ENCODE data around the gene CD320.

CD320 gene

GRCh38 chr19:8255426-8256125 is 52.6 kb downstream of the CD320 start:
- no peak for DNase-seq (ENCODE audit: low read depth, low spot score)

DNA sequence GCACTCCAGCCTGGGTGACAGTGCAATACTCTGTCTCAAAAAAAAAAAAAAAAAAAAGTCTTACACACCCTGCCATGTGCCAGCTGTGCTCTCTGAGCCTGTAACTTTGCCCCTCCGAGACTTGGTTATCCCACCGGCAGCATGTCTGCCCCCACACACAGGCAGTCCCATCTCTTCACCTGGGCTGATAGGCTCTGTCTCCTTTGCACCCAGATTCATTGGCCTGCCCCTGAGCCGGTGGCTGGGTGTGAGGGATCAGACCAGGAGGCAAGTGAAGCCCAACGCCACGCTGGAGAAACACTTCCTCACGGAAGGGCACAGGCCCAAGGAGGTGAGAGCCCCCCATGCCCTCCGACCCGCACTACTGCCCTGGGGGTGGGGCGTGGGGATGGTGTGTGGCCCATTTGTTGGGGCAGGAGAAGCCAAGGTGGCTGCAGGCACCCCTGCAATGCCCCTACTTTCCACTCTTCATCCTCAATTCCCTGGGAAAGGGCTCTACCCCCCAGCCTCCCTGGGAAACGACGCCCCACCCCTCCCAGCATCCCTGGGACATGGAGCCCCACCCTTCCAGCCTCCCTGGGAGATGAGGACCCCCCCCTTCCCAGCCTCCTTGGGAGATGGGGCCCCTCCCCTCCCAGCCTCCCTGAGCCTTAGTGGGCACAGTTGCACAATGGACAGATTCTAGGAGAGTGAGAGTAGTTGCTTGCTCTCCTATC is 53.7 kb downstream of the CD320 start:
- no peak for DNase-seq (ENCODE audit: low read depth, low spot score)

DNA sequence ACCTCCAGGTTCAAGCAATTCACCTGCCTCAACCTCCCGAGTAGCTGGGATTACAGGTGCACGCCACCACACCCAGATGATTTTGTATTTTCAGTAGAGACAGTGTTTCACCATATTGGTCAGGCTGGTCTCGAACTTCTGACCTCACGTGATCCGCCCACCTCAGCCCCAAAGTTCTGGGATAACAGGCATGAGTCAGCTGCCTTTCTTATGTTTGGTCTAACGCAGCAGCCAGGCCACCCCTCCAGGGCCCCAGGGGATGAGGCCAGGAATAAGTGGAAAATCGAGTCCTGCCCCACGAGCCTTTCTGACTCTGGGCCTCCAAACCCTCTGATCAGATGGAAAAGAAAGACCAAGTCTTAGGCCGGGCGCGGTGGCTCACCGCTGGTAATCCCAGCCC is 54.5 kb downstream of the CD320 start:
- DNase-seq (ENCODE audit: low read depth, low spot score), result no peak

DNA sequence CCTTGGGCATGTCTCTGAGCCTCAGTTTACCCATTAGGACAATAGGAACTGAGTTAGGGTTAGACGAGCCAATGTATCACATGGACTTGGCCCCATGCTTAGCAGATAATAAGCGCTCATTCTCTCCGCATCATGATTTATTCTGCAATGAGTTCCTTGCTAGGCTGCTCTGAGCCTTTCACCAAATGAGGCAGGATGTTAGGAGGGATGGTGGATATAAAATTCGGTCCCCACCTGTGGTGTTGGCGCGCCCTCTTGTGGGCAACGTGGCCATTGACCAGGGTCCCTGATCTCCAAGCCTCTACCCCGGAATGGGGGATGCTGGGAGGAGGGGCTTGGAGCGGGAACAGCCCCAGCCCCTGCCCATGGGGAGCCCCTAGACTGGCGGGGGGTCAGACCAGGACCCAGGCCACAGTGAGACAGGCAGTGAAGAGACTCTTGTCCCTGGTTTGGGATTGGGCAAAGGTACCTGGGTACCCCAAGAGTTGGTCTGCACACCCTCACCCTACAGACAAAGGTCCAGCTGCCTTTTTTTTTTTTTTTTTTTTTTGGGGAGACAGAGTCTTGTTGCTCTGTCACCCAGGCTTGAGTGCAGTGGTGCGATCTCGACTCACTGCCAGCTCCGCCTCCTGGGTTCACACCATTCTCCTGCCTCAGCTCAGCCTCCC is 55.1 kb downstream of the CD320 start:
- peak; percentile 50 for DNase-seq (ENCODE audit: low read depth, low spot score)

Measured in brain pericyte (primary cell).